Gastrocnemius medialis (tissue), 4 donors: ENCODE measurements around the gene FCAR.

ENCODE experiments used
- CTCF ChIP-seq, 5 experiments: fragments of 450-650 bp in 3 of 5; fragments of 200-600 bp in 2 of 5; sonication (generic) in 2 of 5; IDR thresholded peaks in 4 of 5; conservative IDR thresholded peaks in 1 of 5; 1 replicate in 4 of 5; 2 replicates in 1 of 5; pipeline ENCODE4 v1.5.1; 2016 to 2019; ENCODE audit warnings: antibody characterized with exemption in 5 of 5, mild to moderate bottlenecking in 3 of 5, moderate library complexity in 3 of 5
- POLR2A ChIP-seq, 2 donors: fragments of 450-650 bp; IDR thresholded peaks; one replicate each; pipeline ENCODE4 v1.6.1; 2017; ENCODE audit warnings: antibody characterized with exemption in 2 of 2, mild to moderate bottlenecking in 2 of 2, moderate library complexity in 2 of 2

- TF ChIP-seq CTCF (IDR thresholded peaks at IDR 0.05 in 4 of 5, conservative IDR thresholded peaks at IDR 0.05 in 1 of 5) (no peak), POLR2A (IDR thresholded peaks at IDR 0.05) (no peak)
Observed at GRCh38 chr19:54881884-54882283, 7.8 kb downstream of the FCAR start.
